H1 (cell line): ENCODE measurements around the gene POGZ. TPM values are rescaled to one million over a fixed set of nuclear protein-coding genes. Genes with fewer than 3 reads are reported as not detected.

Source experiments
- CTCF ChIA-PET: fragments of 300-600 bp; sonication (Branson Sonifier 250); formaldehyde crosslinking; loops from one replicate; lab custom pipeline; 2021; ENCODE audit not compliant: partially characterized antibody; lab: Charles Lee
- POLR2A ChIA-PET: fragments of 300-600 bp; sonication (Branson Sonifier 250); formaldehyde crosslinking; loops from one replicate; lab custom pipeline; 2021; ENCODE audit warnings: inconsistent platforms; ENCODE audit not compliant: partially characterized antibody; lab: Charles Lee
- DNase-seq, 2 experiments: peaks; one replicate each; pipeline versions ENCODE4 v3.0.0 to v3.0.0-alpha.2; 2010 to 2022; ENCODE audit warnings: low spot score in 2 of 2, low read depth in 1 of 2, mixed read lengths in 1 of 2
- FAIRE-seq: peaks from 2 replicates; lab custom pipeline; 2011; peaks lifted over from hg19 to GRCh38; lab: Jason Lieb, UNC
- H2AFZ ChIP-seq: 2 replicates; pipeline ENCODE4 v1.8.1; 2012; ENCODE audit warnings: low read length, inconsistent platforms
- H2AK5ac ChIP-seq: 2 replicates; pipeline ENCODE4 v1.6.1; 2013; ENCODE audit warnings: low read depth, low read length
- H2BK120ac ChIP-seq: replicated peaks from 2 replicates; pipeline ENCODE3; 2013; ENCODE audit warnings: low read depth, low read length, inconsistent platforms
- H2BK12ac ChIP-seq: 2 replicates; pipeline ENCODE4 v1.6.1; 2013; ENCODE audit warnings: low read depth, low read length
- H2BK15ac ChIP-seq: 2 replicates; pipeline ENCODE4 v1.6.1; 2013; ENCODE audit warnings: low read length
- H2BK20ac ChIP-seq: 2 replicates; pipeline ENCODE4 v1.6.1; 2013; ENCODE audit warnings: low read length
- H2BK5ac ChIP-seq: 2 replicates; pipeline ENCODE4 v1.6.1; 2013; ENCODE audit warnings: low read depth, low read length
- H3K14ac ChIP-seq: 2 replicates; pipeline ENCODE4 v1.6.1; 2013; ENCODE audit warnings: inconsistent platforms; ENCODE audit not compliant: insufficient read length
- H3K18ac ChIP-seq: 2 replicates; pipeline ENCODE4 v1.6.1; 2013; ENCODE audit warnings: low read length; ENCODE audit errors: extremely low read depth
- H3K23ac ChIP-seq: 2 replicates; pipeline ENCODE4 v1.6.1; 2013; ENCODE audit warnings: inconsistent platforms; ENCODE audit not compliant: insufficient read length
- H3K23me2 ChIP-seq: 2 replicates; pipeline ENCODE4 v1.6.1; 2013; ENCODE audit warnings: low read depth, low read length
- H3K27ac ChIP-seq: 2 replicates; pipeline ENCODE4 v1.6.1; 2011; ENCODE audit warnings: low read depth, low read length, inconsistent platforms
- H3K27me3 ChIP-seq, 4 experiments: replicated peaks in 1 of 4; 1 replicate in 1 of 4; 2 replicates in 3 of 4; pipeline versions ENCODE4 v1.6.1 to v1.8.1; 2011 to 2013; ENCODE audit warnings: low read length in 3 of 4, mild to moderate bottlenecking in 3 of 4, inconsistent platforms in 2 of 4, mixed read lengths in 2 of 4, moderate library complexity in 1 of 4; ENCODE audit not compliant: control insufficient read depth in 3 of 4, insufficient read depth in 3 of 4; ENCODE audit errors: extremely low read depth in 1 of 4
- H3K36me3 ChIP-seq, 4 experiments: 2 replicates each; pipeline versions ENCODE4 v1.6.1 to v1.8.1; 2011 to 2013; ENCODE audit warnings: mild to moderate bottlenecking in 4 of 4, low read length in 3 of 4, moderate library complexity in 2 of 4, control low read depth in 1 of 4, inconsistent platforms in 1 of 4; ENCODE audit not compliant: insufficient read depth in 4 of 4, control insufficient read depth in 2 of 4
- H3K4ac ChIP-seq: replicated peaks from 2 replicates; pipeline ENCODE3; 2013; ENCODE audit warnings: low read length, low read depth, mixed read lengths, inconsistent platforms; ENCODE audit not compliant: insufficient read length
- H3K4me1 ChIP-seq, 4 experiments: replicated peaks in 1 of 4; 1 replicate in 1 of 4; 2 replicates in 3 of 4; pipeline versions ENCODE4 v1.6.1 to v1.8.1; 2011 to 2013; ENCODE audit warnings: low read length in 3 of 4, inconsistent platforms in 2 of 4, mixed read lengths in 1 of 4; ENCODE audit not compliant: insufficient read depth in 4 of 4, control insufficient read depth in 3 of 4
- H3K4me2 ChIP-seq, 2 experiments: 2 replicates each; pipeline versions ENCODE4 v1.6.1 to v1.8.1; 2011 to 2013; ENCODE audit warnings: low read depth in 2 of 2, low read length in 2 of 2, control low read depth in 1 of 2, inconsistent platforms in 1 of 2, mild to moderate bottlenecking in 1 of 2; ENCODE audit not compliant: insufficient read depth in 1 of 2
- H3K4me3 ChIP-seq, 4 experiments: fragments of 200-600, 300-600 bp in 1 of 4; sonication (generic), shearing (Covaris generic), sonication (Bioruptor Twin) in 1 of 4; 2 replicates each; pipeline versions ENCODE4 v1.5.1 to v1.8.1; 2011 to 2016; ENCODE audit warnings: low read length in 4 of 4, low read depth in 3 of 4, control low read depth in 2 of 4, inconsistent platforms in 2 of 4, mild to moderate bottlenecking in 2 of 4, mixed read lengths in 1 of 4, moderate library complexity in 1 of 4; ENCODE audit not compliant: insufficient read depth in 2 of 4; ENCODE audit errors: extremely low read depth in 1 of 4
- H3K56ac ChIP-seq: replicated peaks from 2 replicates; pipeline ENCODE3; 2013; ENCODE audit warnings: low read depth, mild to moderate bottlenecking, mixed read lengths, low read length, inconsistent platforms; ENCODE audit not compliant: insufficient read length
- H3K79me1 ChIP-seq: 2 replicates; pipeline ENCODE4 v1.6.1; 2013; ENCODE audit warnings: low read depth, low read length, control low read depth
- H3K79me2 ChIP-seq, 2 experiments: 2 replicates each; pipeline versions ENCODE4 v1.6.1 to v1.8.1; 2012 to 2013; ENCODE audit warnings: low read length in 2 of 2, mild to moderate bottlenecking in 2 of 2, inconsistent platforms in 1 of 2; ENCODE audit not compliant: insufficient read depth in 2 of 2, control insufficient read depth in 1 of 2
- H3K9ac ChIP-seq, 4 experiments: replicated peaks in 1 of 4; 1 replicate in 1 of 4; 2 replicates in 3 of 4; pipeline versions ENCODE4 v1.6.1 to v1.8.1; 2011 to 2013; ENCODE audit warnings: low read depth in 3 of 4, low read length in 3 of 4, control low read depth in 2 of 4, mild to moderate bottlenecking in 2 of 4, moderate library complexity in 2 of 4, inconsistent platforms in 1 of 4; ENCODE audit errors: extremely low read depth in 1 of 4
- H3K9me3 ChIP-seq, 2 experiments: 2 replicates each; pipeline versions ENCODE4 v1.6.1 to v1.8.1; 2012 to 2013; ENCODE audit warnings: mild to moderate bottlenecking in 2 of 2, moderate library complexity in 2 of 2, control low read depth in 1 of 2, inconsistent platforms in 1 of 2, low read depth in 1 of 2, low read length in 1 of 2, mixed read lengths in 1 of 2; ENCODE audit not compliant: insufficient read depth in 2 of 2
- H4K20me1 ChIP-seq, 2 experiments: replicated peaks in 1 of 2; 2 replicates each; pipeline versions ENCODE3 to v1.8.1; 2011 to 2013; ENCODE audit warnings: inconsistent platforms in 2 of 2, low read length in 2 of 2, mild to moderate bottlenecking in 1 of 2; ENCODE audit not compliant: insufficient read depth in 2 of 2, control insufficient read depth in 1 of 2
- H4K5ac ChIP-seq: 2 replicates; pipeline ENCODE4 v1.6.1; 2013; ENCODE audit warnings: low read length, low read depth, mixed read lengths, inconsistent platforms; ENCODE audit not compliant: insufficient read length
- H4K8ac ChIP-seq: 2 replicates; pipeline ENCODE4 v1.8.0; 2013; ENCODE audit warnings: mild to moderate bottlenecking, moderate library complexity, low read length, inconsistent platforms; ENCODE audit not compliant: insufficient read depth; ENCODE audit errors: extremely low read depth
- H4K91ac ChIP-seq: replicated peaks from 2 replicates; pipeline ENCODE3; 2013; ENCODE audit warnings: low read length, mixed read lengths, inconsistent platforms; ENCODE audit not compliant: insufficient read length
- ATF2 ChIP-seq: IDR thresholded peaks from 2 replicates; pipeline ENCODE4 v1.6.1; 2012; ENCODE audit warnings: low read length, inconsistent platforms
- BACH1 ChIP-seq: IDR thresholded peaks from 2 replicates; pipeline ENCODE4 v1.6.1; 2012; ENCODE audit warnings: low read length, improper control_type of control experiment
- BRCA1 ChIP-seq: IDR thresholded peaks from 2 replicates; pipeline ENCODE4 v1.6.1; 2012; ENCODE audit warnings: low read depth, low read length, improper control_type of control experiment
- CTBP2 ChIP-seq: IDR thresholded peaks from 2 replicates; pipeline ENCODE4 v1.7.0; 2011; ENCODE audit warnings: borderline replicate concordance, mild to moderate bottlenecking, moderate library complexity, mixed read lengths, low read length; ENCODE audit not compliant: insufficient read depth, insufficient read length
- EP300 ChIP-seq, 2 experiments: IDR thresholded peaks; 1 replicate in 1 of 2; 2 replicates in 1 of 2; pipeline ENCODE4 v1.6.1; 2011 to 2012; ENCODE audit warnings: low read depth in 2 of 2, low read length in 2 of 2, mild to moderate bottlenecking in 2 of 2, borderline replicate concordance in 1 of 2, inconsistent platforms in 1 of 2, moderate library complexity in 1 of 2
- EZH2 ChIP-seq: fragments of 200-600 bp; sonication (generic); IDR thresholded peaks from 2 replicates; pipeline ENCODE4 v1.7.1; 2012; ENCODE audit warnings: low read depth, mild to moderate bottlenecking, moderate library complexity, low read length, inconsistent platforms; ENCODE audit not compliant: severe bottlenecking
- SIRT6 ChIP-seq: IDR thresholded peaks from one replicate; pipeline ENCODE4 v1.7.1; 2012; ENCODE audit warnings: low read length, inconsistent platforms
- SP2 ChIP-seq: IDR thresholded peaks from 2 replicates; pipeline ENCODE4 v1.6.1; 2012; ENCODE audit warnings: mild to moderate bottlenecking, low read length, inconsistent platforms
- TBP ChIP-seq: IDR thresholded peaks from 2 replicates; pipeline ENCODE4 v1.6.1; 2011; ENCODE audit warnings: low read depth, low read length, improper control_type of control experiment
- USF2 ChIP-seq: IDR thresholded peaks from 2 replicates; pipeline ENCODE4 v1.6.1; 2011; ENCODE audit warnings: low read length, improper control_type of control experiment
- ZNF274 ChIP-seq: IDR thresholded peaks from 2 replicates; pipeline ENCODE4 v1.7.0; 2012; ENCODE audit warnings: low read length, borderline replicate concordance; ENCODE audit errors: extremely low read depth
- WGBS, 2 experiments: shearing (Covaris generic) in 1 of 2; methylation state at CpG; one replicate each; pipeline versions ENCODE4 v1.1.6 to v1.1.7; 2013 to 2015; ENCODE audit warnings: low lambda C conversion rate in 2 of 2, mixed read lengths in 2 of 2, inconsistent platforms in 1 of 2, low coverage in 1 of 2, missing lambda C conversion rate in 1 of 2; ENCODE audit not compliant: insufficient replicate concordance in 2 of 2, insufficient coverage in 1 of 2, insufficient read length in 1 of 2; ENCODE audit errors: extremely low coverage in 1 of 2, missing lambda C conversion rate in 1 of 2; 5-methylcytosine and 5-hydroxymethylcytosine counted together
- polyA plus RNA-seq, 7 experiments: library from polyadenylated mRNA; depleted of rRNA in 3 of 7; stranded (reverse) in 5 of 7; unstranded in 2 of 7; fragments of >200 nt in 5 of 7; fragments of 200-250 nt in 2 of 7; gene quantifications; 1 replicate in 5 of 7; 2 replicates in 1 of 7; 4 replicates in 1 of 7; pipeline versions ENCODE4 v1.2.1 to v1.2.3, GENCODE V29; 2011 to 2013; ENCODE audit warnings: missing spikeins in 2 of 7, mixed read lengths in 2 of 7
- total RNA-seq: library from RNA; stranded (reverse); fragmentation: NEBNext Ultra II Directional; extraction: Animal tissue kit (Norgen Biotek cat#: 25700); gene quantifications from 2 replicates; pipeline ENCODE4 v1.2.1, GENCODE V29; 2021

The POGZ gene
- total and polyA plus RNA-seq, 2 of the 8 experiments (the other 6 are each of a cell fraction or from before 2014, with no cell fraction given), result 66.4 to 105 TPM

GRCh38 chr1:151504759-151505158, 45.5 kb upstream of the POGZ start:
- Histone ChIP-seq H4K5ac (no peak overlapping the region), H3K14ac (no peak overlapping the region), H3K9me3 (no peaks in the 10 kb centered on the region)
- TF ChIP-seq TBP (no peak), ATF2 (no peak), EP300 (IDR thresholded peaks at IDR 0.05; ENCODE audit: borderline replicate concordance in 1 of 2, low read depth in 2 of 2, low read length in 2 of 2) (no peak), EZH2 (no peak), SP2 (no peak), BACH1 (no peak), USF2 (no peak), BRCA1 (no peak), ZNF274 (no peak), CTBP2 (no peak), SIRT6 (no peak)

More at GRCh38 chr1:151504759-151505158, 45.5 kb upstream of the POGZ start:
- Histone ChIP-seq H2AK5ac (no peak overlapping the region), H3K23me2 (no peaks in the 10 kb centered on the region), H2BK15ac (no peak overlapping the region), H3K4me2 (no peak overlapping the region), H3K36me3 (no peaks in the 10 kb centered on the region), H2BK120ac (no peak overlapping the region), H3K23ac (no peak overlapping the region), H2BK12ac (no peak overlapping the region), H2BK20ac (no peak overlapping the region), H3K18ac (no peak overlapping the region), H4K20me1 (no peaks in the 10 kb centered on the region), H3K9ac (no peak overlapping the region), H3K27me3 (no peaks in the 10 kb centered on the region), H2BK5ac (no peak overlapping the region), H3K4me1 (no peaks in the 10 kb centered on the region), H3K27ac (no peak overlapping the region), H2AFZ (no peak overlapping the region), H3K79me1 (no peaks in the 10 kb centered on the region), H4K91ac (no peak overlapping the region), H4K8ac (no peak overlapping the region), H3K4ac (no peak overlapping the region), H3K56ac (no peak overlapping the region), H3K79me2 (no peaks in the 10 kb centered on the region), H3K4me3 (no peak overlapping the region)
- ChIA-PET CTCF (interaction anchor here (0.6 to 2.2 kb wide), 8 partner anchors 9 to 227 kb away, joined by 3 to 9 read pairs (median 3); no protein-coding TSS in a partner anchor), POLR2A (interaction anchor here (1.3 to 4.6 kb wide), 3 partner anchors 9 to 36 kb away, joined by 5 to 34 read pairs (median 6); partner anchors contain the start of gene CGN)
- 89% methylated on average over 4 of the region's 4 CpGs; no CpG with 5 or more reads in 1 of the 2 experiments for WGBS, 2 experiments
- FAIRE-seq (no peak), DNase-seq (no peak)
